GM13977 (cell line): ENCODE measurements around the gene TOMM7.

ENCODE experiments used
- DNase-seq: peaks from one replicate; pipeline ENCODE4 v3.0.0; 2012; ENCODE audit warnings: low spot score
- in situ Hi-C: fragments of 300-500 bp; cut with MboI; formaldehyde crosslinking; loops from one replicate; pipeline ENCODE4 v1.12.0; 2022; ENCODE audit warnings: low sequenced_read_pairs, low pct_unique_long_range_greater_than_20kb, mixed read lengths, inconsistent platforms; ENCODE audit not compliant: unreplicated experiment
- TF ChIP-seq, protein P1 (sequence below): IDR thresholded peaks from 2 replicates; pipeline ENCODE4 v1.5.1; 2012; ENCODE audit warnings: mild to moderate bottlenecking, control low read depth; ENCODE audit not compliant: insufficient read depth; ENCODE audit errors: extremely low read depth, missing control alignments

The TOMM7 gene

GRCh38 chr7:22776964-22777363 is 45.7 kb downstream of the TOMM7 start:
- in situ Hi-C loops, result no loop called here
- TF ChIP-seq, protein P1, sequence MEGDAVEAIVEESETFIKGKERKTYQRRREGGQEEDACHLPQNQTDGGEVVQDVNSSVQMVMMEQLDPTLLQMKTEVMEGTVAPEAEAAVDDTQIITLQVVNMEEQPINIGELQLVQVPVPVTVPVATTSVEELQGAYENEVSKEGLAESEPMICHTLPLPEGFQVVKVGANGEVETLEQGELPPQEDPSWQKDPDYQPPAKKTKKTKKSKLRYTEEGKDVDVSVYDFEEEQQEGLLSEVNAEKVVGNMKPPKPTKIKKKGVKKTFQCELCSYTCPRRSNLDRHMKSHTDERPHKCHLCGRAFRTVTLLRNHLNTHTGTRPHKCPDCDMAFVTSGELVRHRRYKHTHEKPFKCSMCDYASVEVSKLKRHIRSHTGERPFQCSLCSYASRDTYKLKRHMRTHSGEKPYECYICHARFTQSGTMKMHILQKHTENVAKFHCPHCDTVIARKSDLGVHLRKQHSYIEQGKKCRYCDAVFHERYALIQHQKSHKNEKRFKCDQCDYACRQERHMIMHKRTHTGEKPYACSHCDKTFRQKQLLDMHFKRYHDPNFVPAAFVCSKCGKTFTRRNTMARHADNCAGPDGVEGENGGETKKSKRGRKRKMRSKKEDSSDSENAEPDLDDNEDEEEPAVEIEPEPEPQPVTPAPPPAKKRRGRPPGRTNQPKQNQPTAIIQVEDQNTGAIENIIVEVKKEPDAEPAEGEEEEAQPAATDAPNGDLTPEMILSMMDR, result no peak
- DNase-seq, result no peak

DNA sequence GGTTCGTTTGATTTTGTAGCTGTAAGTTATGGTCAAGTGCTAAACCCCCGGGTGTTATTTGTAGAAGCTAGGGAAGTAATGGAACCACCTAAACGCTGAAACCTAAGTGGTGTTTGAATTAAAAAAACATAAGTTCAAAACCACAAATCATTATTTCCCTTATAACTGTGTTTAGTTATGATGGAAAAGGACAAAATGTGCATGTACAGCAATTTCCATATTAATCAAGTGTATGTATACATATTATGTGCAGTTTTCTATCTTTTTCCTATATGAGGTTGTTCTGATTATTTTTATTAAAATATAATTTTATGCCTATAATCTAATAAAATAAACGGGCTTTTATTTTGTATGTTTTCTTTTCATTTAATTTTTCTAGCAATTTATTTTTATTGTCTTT is 49.8 kb downstream of the TOMM7 start:
- TF ChIP-seq, protein P1, result no peak
- DNase-seq, result no peak
- in situ Hi-C loops, result no loop called here

DNA sequence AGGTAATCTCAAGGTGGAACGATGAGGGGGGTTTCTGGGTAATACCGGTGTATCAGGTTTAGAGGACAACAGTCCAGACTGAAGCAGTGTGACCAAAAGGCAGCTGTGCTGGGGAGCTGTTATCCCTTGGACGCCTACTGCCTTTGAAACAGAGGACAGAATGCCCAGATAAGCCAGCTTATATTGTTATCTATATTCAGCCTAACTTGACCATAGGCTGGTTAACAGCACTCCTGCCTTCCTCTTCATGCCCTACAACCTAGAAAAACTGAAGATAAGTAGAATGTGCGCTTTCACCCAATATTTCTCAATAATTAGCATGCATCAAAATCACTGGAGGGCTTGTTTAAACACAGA is 50.8 kb downstream of the TOMM7 start:
- in situ Hi-C loops, result no loop called here
- no peak for DNase-seq
- TF ChIP-seq, protein P1, result no peak

GRCh38 chr7:22771194-22771871 is 51.3 kb downstream of the TOMM7 start:
- TF ChIP-seq, protein P1, result no peak
- in situ Hi-C loops, result no loop called here
- no peak for DNase-seq

DNA sequence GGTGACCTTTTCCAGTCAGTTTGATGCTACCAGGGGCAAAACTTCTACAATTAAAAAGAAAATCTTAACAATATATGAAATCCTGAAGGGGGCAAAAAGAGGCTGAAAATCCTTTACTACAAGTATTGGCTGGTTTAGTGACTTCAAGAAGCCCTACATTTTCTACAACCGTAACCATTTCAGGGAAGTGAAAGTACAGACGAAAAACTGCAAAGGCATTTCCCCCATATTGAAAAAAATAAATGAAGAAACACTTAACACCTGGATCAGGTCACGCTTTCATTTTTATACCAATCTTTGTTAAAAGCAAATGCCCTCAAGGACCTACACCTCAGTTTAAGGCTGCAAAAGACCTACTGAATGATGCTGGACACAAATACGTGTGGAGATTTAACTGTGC is 57.0 kb downstream of the TOMM7 start:
- TF ChIP-seq, protein P1, result no peak
- peak; percentile 17 for DNase-seq

More for the DNA sequence above, 57.0 kb downstream of the TOMM7 start:
- in situ Hi-C loops, result no loop called here
